ENCODE data around the gene CEP295NL.
"Not testable (repeated sequence)": the region's sequence is repeated elsewhere in the genome, so short reads cannot be mapped to it uniquely, and the experiment has no call there.

Gene CEP295NL

GRCh38 chr17:78910497-78911284 is 7.7 kb upstream of the CEP295NL start:
- DNase-seq (ENCODE audit: insufficient read length, low spot score) (no peak), FAIRE-seq (no peak)
- TF ChIP-seq TAF1 (IDR thresholded peaks at IDR 0.05; ENCODE audit: low read depth, low read length) (no peak), PAX5 (IDR thresholded peaks at IDR 0.05; ENCODE audit: insufficient read depth, low read length, severe bottlenecking) (no peak), POLR2A (IDR thresholded peaks at IDR 0.05; ENCODE audit: low read depth, low read length) (no peak), POLR2AphosphoS5 (IDR thresholded peaks at IDR 0.05; ENCODE audit: low read depth, low read length) (no peak), SPI1 (IDR thresholded peaks at IDR 0.05; ENCODE audit: low read depth, low read length) (no peak), POU2F2 (IDR thresholded peaks at IDR 0.05; ENCODE audit: low read depth, low read length) (no peak)

DNA sequence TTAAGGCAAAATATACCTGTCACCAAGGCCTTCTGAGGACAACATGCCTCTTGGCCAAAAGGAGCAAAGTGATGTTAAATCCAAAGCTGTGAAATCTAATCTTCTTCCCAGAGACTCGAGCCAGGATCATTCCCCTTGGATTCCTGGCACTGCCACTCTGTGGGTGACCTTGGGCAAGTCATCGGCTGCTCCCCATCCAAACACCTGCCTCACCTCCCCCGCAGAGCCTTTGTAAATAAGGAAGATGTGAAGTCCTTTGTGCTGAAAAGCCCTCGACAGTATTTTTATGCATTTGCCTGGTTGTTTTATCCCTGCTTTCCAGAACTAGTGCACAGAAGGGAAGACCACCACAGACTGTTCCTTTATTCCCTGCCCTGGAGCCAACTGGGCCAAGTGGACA is 5.4 kb upstream of the CEP295NL start:
- DNase-seq (ENCODE audit: insufficient read length, low spot score) = no peak
- no peak for FAIRE-seq
- TF ChIP-seq POLR2A (IDR thresholded peaks at IDR 0.05; ENCODE audit: low read depth, low read length) (no peak), PAX5 (IDR thresholded peaks at IDR 0.05; ENCODE audit: insufficient read depth, low read length, severe bottlenecking) (no peak)

DNA sequence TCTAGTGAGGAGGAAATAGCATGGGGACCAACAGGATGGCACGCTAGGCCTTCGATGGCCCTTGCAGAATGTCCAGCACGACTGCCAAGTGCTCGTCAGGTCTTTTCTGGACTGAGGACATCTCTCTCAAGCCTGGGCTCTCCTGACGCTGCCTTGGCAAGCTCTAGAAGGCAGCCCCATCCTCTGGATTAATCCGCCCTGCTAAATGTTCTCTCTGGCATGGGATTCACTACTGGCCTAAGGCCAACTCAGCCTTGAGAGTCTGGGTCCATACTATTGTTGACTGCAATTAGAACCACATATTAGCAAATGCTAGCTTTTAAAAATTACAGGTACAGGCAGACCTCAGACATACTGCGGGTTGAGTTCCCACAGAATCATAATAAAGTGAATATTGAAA is 2.5 kb upstream of the CEP295NL start:
- FAIRE-seq (no peak), DNase-seq (ENCODE audit: insufficient read length, low spot score) (no peak)
- TF ChIP-seq POU2F2 (IDR thresholded peaks at IDR 0.05; ENCODE audit: low read depth, low read length) = no peak
- no peak for TF ChIP-seq PAX5 (IDR thresholded peaks at IDR 0.05; ENCODE audit: insufficient read depth, low read length, severe bottlenecking)

- no peak for TF ChIP-seq POLR2A (IDR thresholded peaks at IDR 0.05; ENCODE audit: low read depth, low read length)
- no peak for TF ChIP-seq POU2F2 (IDR thresholded peaks at IDR 0.05; ENCODE audit: low read depth, low read length)
- no peak for TF ChIP-seq SPI1 (IDR thresholded peaks at IDR 0.05; ENCODE audit: low read depth, low read length)
- TF ChIP-seq PAX5 (IDR thresholded peaks at IDR 0.05; ENCODE audit: insufficient read depth, low read length, severe bottlenecking) = no peak
- TF ChIP-seq TAF1 (IDR thresholded peaks at IDR 0.05; ENCODE audit: low read depth, low read length) = no peak
- no peak for TF ChIP-seq POLR2AphosphoS5 (IDR thresholded peaks at IDR 0.05; ENCODE audit: low read depth, low read length)
- no peak for DNase-seq (ENCODE audit: insufficient read length, low spot score)
- FAIRE-seq = no peak
These were observed 2.1 kb upstream of the CEP295NL start for GRCh38 chr17:78905116-78905515.

DNA sequence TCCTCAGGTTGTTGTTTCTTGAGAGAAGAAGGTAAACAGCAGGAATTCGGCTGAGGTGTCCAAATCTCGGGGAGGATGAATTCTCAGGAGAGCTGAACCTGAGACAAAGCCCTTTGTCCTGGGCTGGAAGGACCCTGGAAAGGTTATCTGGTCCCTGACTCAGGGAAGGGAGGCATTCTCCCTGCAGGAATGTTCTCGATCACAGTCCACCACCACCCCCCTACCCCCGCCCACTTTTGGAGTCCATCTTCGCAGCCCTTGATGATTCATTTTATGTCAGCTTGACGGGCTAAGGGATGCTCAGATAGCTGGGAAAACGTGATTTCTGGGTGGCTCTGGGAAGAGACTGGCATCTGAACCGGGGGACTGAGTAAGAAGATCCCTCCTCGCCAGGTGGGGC is 1.4 kb upstream of the CEP295NL start:
- DNase-seq (ENCODE audit: insufficient read length, low spot score) = no peak
- TF ChIP-seq SPI1 (IDR thresholded peaks at IDR 0.05; ENCODE audit: low read depth, low read length) (no peak), POLR2A (IDR thresholded peaks at IDR 0.05; ENCODE audit: low read depth, low read length) (no peak), POLR2AphosphoS5 (IDR thresholded peaks at IDR 0.05; ENCODE audit: low read depth, low read length) (no peak), PAX5 (IDR thresholded peaks at IDR 0.05; ENCODE audit: insufficient read depth, low read length, severe bottlenecking) (no peak), TAF1 (IDR thresholded peaks at IDR 0.05; ENCODE audit: low read depth, low read length) (no peak)
- no peak for FAIRE-seq

GRCh38 chr17:78902231-78902630 is 770 bp downstream of the CEP295NL start:
- not testable (repeated sequence) for DNase-seq (ENCODE audit: insufficient read length, low spot score); FAIRE-seq

DNA sequence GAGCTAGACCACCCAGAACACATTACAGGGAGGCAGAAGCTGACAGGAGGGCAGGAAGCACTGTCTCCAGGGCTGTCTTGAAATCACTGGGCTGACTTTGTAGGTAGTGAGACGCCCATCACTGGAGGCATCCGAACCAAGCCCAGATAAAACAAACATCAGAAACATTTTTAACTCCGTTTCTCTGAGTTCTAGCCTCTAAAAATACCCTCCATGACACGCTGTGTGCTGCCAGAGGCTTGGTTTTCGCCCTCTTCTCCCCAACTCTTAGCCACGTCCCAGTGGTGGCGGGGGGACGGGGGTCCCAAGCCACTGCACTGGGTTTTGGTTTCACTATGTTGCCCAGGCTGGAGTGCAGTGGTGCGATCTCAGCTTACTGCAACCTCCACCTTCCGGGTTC is 1.2 kb downstream of the CEP295NL start:
- TF ChIP-seq PAX5 (IDR thresholded peaks at IDR 0.05; ENCODE audit: insufficient read depth, low read length, severe bottlenecking) (no peak), POLR2AphosphoS5 (IDR thresholded peaks at IDR 0.05; ENCODE audit: low read depth, low read length) (no peak), POLR2A (IDR thresholded peaks at IDR 0.05; ENCODE audit: low read depth, low read length) (no peak), POU2F2 (IDR thresholded peaks at IDR 0.05; ENCODE audit: low read depth, low read length) (no peak), TAF1 (IDR thresholded peaks at IDR 0.05; ENCODE audit: low read depth, low read length) (no peak), SPI1 (IDR thresholded peaks at IDR 0.05; ENCODE audit: low read depth, low read length) (no peak)
- no peak for FAIRE-seq
- no peak for DNase-seq (ENCODE audit: insufficient read length, low spot score)

DNA sequence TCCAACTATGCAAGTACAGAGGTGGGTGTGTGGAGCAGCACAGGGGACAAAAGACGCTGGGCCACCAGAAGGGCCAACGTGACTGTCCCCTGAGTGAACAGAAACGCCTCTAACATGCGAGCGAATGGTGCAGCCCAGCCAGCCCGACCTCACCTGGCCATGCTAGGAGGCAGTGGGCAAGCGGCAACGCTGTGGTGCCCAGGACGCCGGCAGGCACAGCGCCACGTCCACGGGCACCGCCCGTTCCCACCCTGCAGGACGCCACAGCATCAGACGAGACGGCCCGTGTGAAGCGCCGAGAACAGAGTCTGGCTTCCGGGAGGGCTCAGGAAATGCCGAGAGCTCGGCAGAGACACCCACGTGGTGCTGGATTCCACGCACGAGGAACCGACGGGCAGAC is 2.2 kb downstream of the CEP295NL start:
- no peak for TF ChIP-seq POU2F2 (IDR thresholded peaks at IDR 0.05; ENCODE audit: low read depth, low read length)
- TF ChIP-seq SPI1 (IDR thresholded peaks at IDR 0.05; ENCODE audit: low read depth, low read length) = no peak
- no peak for TF ChIP-seq PAX5 (IDR thresholded peaks at IDR 0.05; ENCODE audit: insufficient read depth, low read length, severe bottlenecking)
- TF ChIP-seq POLR2A (IDR thresholded peaks at IDR 0.05; ENCODE audit: low read depth, low read length) = no peak
- TF ChIP-seq TAF1 (IDR thresholded peaks at IDR 0.05; ENCODE audit: low read depth, low read length) = no peak
- TF ChIP-seq POLR2AphosphoS5 (IDR thresholded peaks at IDR 0.05; ENCODE audit: low read depth, low read length) = no peak
- no peak for FAIRE-seq
- no peak for DNase-seq (ENCODE audit: insufficient read length, low spot score)

- DNase-seq (ENCODE audit: insufficient read length, low spot score) = no peak
- no peak for TF ChIP-seq POU2F2 (IDR thresholded peaks at IDR 0.05; ENCODE audit: low read depth, low read length)
- no peak for TF ChIP-seq POLR2A (IDR thresholded peaks at IDR 0.05; ENCODE audit: low read depth, low read length)
- no peak for TF ChIP-seq TAF1 (IDR thresholded peaks at IDR 0.05; ENCODE audit: low read depth, low read length)
- no peak for FAIRE-seq
These were observed 3.4 kb downstream of the CEP295NL start for GRCh38 chr17:78899361-78900260.

DNA sequence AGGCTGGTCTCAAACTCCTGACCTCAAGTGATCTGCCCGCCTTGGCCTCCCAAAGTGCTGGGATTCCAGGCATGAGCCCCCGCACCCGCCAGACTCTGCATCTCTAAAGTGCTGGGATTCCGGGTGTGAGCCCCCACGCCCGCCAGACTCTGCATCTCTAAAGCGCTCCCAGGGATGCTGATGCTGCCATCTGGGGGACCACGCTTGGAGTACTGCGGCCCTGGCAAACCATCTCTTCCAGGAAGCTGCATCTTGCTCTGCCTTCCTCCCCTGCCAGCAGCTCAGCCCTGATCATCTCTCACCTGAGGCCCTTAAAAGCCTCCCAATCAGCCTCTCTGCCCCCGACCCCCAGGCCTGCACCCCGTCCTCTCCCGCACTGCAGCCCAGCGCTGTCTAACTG is 4.1 kb downstream of the CEP295NL start:
- FAIRE-seq = no peak
- TF ChIP-seq POLR2AphosphoS5 (IDR thresholded peaks at IDR 0.05; ENCODE audit: low read depth, low read length) (no peak), POLR2A (IDR thresholded peaks at IDR 0.05; ENCODE audit: low read depth, low read length) (no peak), POU2F2 (IDR thresholded peaks at IDR 0.05; ENCODE audit: low read depth, low read length) (no peak), PAX5 (IDR thresholded peaks at IDR 0.05; ENCODE audit: insufficient read depth, low read length, severe bottlenecking) (no peak)
- no peak for DNase-seq (ENCODE audit: insufficient read length, low spot score)
